Measurements from ENCODE around the gene GLMN.
"Not testable (repeated sequence)": the region's sequence is repeated elsewhere in the genome, so short reads cannot be mapped to it uniquely, and the experiment has no call there.

The GLMN gene

DNA sequence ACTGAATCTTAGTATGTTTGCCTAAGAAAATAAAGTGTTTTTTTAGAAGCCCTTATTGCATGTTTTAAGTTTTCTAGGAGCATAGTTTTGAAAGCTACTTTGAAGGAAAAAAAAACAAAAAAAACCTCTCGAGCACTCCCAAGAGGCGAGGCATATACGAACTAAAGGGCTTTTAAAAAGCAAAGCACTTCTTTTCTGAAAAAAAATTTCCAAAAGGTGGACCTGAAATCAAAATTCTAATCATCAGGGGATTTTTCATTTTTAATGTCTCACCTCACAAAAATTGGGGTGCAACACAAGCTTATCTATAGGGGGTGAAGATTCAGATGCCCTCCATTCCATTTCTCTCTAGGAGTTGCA lies 594 bp downstream of the GLMN start:
- no peak for DNase-seq (ENCODE audit: low spot score)

DNA sequence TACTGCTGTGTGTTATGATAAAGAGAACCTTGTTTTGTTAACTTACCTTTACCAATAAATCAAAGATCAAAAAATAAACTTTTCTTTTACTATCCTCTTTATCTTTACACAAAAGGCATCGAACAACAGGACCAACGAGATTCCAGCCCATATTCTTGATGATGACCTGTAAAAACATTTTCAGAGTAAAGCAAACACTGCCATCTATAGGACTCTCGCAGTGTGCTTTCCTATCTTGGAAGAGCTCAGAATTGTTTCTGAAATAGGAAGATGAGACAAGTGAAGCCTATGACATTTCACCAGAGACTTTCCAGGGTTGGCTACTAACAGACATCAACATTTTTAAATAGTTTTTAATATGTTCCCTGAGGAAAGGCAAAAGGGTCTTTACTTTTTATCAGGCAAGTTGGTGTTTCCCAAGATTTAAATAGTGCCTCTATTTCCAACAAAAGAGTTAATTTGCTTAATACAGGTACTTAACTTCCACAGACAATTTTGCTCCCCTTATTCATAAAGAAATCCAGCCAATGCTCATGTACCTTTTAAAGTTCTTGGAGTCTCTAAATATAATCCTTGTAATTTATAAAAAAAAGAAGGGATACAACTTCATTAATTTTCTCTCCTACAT lies 7.3 kb downstream of the GLMN start:
- peak; percentile 41 for DNase-seq (ENCODE audit: low spot score)

DNA sequence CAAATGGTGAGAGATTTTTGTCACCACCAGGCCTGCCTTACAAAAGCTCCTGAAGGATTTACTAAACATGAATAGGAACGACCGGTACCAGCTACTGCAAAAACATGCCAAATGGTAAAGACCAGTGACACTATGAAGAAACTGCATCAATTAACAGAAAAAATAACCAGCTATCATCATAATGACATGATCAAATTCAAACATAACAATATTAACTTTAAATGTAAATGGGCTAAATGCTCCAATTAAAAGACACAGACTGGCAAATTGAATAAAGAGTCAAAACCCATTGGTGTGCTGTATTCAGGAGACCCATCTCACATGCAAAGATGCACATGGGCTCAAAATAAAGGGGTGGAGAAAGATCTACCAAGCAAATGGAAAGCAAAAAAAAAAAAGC lies 17.4 kb downstream of the GLMN start:
- not testable (repeated sequence) for DNase-seq (ENCODE audit: low spot score)

DNA sequence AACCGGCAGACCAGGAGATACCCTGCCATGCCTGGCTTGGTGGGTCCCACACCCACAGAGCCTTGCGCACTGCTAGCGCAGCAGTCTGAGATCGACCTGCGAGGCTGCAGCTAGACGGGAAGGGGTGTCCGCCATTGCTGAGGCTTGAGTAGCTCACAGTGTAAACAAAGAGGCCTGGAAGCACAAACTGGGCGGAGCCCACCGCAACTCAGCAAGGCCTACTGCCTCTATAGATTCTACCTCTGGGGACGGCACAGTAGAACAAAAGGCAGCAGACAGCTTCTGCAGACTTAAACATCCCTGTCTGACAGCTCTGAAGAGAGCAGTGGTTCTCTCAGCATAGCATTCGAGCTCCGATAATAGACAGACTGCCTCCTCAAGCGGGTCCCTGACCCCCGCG lies 19.0 kb downstream of the GLMN start:
- DNase-seq (ENCODE audit: low spot score): not testable (repeated sequence)

DNA sequence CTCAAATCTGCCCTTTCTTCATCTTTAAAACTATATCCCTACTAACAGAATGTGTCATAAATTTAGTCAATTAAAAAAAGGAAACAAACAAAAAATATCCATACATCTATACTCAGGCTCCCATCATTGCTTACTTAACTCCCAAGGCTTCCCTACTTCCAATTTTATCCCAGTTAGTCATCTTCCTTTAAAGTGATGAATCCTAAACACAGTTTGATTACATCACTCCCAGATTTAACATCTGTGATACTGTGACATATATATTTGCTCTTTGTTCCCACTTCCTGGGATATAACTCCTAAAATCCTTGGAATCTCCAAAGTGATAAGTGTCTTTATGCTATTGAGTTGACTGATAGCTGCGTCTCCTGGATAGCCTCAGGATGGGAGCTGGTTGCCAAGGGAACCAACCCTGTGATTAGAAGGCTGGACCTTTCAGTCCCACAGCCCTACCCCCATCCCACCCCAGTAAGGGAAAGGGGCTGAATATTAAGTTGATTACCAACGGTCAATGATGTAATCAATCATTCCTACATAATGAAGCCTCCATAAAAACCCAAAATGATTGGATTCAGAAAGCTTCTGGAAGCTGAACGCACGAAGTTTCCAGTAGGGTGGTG lies 21.6 kb downstream of the GLMN start:
- no peak for DNase-seq (ENCODE audit: low spot score)

DNA sequence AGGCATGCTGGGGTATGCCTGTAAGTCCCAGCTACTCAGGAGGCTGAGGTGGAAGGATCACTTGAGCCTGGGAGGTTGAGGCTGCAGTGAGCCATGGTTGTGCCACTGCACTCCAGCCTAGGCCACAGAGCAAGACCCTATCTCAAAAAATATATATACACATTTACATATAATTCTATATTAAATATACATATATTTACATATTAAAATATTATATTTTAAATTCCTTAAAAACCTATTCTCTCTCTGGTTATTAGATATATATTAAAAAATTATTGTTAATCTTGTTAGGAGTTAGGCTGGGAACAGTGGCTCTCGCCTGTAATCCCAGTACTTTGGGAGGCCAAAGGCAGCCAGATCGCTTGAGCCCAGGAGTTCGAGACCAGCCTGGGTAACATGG lies 22.7 kb downstream of the GLMN start:
- no peak for DNase-seq (ENCODE audit: low spot score)

DNA sequence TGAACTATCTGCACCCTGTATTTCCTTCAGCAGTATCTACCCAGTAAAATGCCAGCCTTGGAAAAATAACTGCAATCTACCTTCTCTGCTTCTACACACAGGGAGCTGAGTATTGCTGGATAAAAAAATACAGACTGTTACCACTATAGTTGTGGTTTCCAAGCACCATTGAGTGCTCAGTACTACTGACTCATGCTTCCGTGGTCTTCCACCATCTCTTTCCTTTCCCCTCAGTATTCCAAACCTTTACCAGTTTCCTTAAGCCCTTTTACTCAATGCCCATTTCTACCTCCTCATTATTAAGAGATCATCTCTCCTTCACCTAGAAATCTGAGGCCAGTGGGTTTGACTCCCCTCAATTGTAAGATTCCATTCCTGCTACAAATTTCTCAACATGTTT lies 23.8 kb downstream of the GLMN start:
- no peak for DNase-seq (ENCODE audit: low spot score)

DNA sequence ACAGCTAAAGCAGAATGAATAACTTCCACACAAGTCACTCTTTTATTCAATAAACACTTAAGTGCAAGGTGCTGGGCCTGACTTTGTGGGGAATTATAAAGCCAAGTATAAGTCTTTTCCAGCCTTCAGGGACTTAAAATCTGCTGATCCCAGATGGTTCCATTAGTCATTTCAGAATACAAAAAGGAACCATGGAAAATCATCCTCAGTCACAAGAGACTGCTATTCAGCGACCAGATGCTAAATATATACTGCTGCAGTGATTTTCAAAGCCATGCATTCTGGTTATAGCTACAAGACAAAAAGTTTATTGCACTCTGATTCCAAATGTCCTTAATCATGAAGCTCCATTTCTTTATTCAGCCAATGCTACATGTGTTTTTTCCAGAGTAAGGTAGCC lies 25.7 kb downstream of the GLMN start:
- no peak for DNase-seq (ENCODE audit: low spot score)

DNA sequence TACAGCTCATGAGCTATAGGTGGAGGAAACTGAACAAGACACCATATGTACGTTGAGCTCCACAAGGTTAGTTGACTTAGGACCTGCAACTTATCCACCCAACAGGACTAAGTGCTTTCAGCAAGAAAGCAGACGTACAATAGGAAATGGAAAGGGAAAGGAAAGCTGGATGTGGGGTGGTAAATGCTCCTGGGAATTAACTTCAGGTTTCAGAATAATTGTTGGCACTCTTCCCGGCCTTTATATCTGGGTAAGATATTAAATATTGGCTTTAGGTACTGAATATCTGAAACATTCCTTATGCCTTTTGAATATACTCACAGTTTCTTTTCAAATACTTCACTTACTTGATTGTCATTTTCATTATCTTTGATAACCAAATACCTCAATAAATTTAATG lies 36.3 kb downstream of the GLMN start:
- peak; percentile 17 for DNase-seq (ENCODE audit: low spot score)

DNA sequence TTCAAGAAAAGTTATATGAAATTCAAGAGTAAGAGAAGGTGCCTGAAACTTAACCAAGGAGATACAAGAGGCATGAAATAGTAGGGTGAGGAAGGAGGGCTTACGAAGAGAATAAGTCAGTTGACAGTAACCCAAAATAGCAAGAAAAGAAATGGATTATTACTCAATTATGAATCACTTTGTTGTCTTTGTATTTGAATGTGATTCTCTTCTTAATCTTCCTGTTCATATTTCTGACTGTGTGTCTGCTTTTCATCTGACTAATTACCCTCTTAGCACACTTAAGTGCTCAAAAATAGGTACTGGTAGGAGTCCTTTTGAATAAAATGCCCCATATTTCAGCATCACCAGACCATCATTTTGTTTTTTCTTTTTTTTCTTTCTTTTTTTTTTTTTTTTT lies 39.4 kb downstream of the GLMN start:
- DNase-seq (ENCODE audit: low spot score): no peak

DNA sequence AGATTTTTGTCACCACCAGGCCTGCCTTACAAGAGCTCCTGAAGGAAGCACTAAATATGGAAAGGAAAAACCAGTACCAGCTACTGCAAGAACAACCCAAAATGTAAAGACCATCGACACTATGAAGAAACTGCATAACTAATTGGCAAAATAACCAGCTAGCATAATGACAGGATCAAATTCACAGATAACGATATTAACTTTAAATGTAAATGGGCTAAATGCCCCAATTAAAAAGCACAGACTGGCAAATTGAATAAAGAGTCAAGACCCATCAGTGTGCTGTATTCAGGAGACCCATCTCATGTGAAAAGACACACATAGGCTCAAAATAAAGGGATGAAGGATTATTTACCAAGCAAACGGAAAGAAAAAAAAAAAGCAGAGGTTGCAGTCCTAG lies 44.1 kb downstream of the GLMN start:
- DNase-seq (ENCODE audit: low spot score): not testable (repeated sequence)

DNA sequence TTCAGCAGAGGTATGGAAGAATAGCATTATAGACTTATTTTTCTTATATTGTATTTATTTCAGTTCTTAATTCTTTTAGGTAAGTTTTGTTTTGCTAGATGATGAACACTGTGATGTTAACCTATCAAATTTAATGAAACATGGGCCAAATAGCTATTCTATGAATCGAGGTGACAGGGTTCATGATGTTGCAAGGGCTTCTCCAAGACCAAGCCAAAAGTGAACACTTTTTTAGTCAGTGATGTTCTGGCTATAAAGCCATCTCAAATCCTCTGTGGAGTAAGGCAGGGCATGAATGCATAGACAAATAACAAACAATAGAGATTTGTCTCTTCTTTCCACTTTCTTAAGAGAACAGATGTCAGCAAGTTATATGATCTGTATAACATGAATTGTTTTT lies 54.4 kb downstream of the GLMN start:
- DNase-seq (ENCODE audit: low spot score): no peak

DNA sequence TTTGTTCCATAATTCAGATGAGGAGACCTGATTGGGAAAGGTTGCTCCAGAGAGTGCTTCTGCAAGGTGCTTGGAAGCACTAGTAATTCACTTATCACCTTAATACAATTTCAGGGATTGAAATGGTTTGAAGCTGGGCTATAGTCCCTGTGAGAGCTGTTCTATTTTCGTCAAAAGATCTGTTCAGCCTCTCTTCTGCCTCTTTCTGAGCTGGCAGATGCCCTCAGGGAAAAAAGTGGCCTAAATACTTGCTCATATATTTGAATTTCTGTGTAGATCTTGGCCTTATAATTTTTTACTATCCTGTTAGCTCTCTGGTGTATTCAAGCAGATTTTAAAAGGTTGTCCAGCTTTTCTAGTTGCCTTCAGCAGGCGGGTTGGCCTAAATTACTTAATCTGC lies 58.8 kb downstream of the GLMN start:
- no peak for DNase-seq (ENCODE audit: low spot score)

DNA sequence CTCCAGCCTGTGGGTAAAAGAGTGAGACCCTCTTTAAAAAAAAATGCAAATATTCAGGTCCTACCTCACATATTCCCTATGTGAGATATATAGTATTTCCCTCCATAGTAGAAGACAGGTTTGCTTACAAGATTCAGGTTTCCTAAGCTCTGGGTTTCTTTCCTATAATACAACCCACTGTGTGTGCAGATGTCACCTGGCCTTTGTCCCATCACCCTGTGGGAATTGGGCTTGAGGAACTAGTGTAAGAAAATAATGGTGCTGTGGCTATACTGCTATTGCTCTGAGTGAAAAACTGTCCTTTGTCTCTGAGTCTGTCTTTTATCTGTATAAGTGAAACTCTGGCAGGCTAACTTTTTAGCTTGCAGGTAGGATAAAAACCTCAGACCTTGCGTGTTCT lies 68.1 kb downstream of the GLMN start:
- no peak for DNase-seq (ENCODE audit: low spot score)

DNA sequence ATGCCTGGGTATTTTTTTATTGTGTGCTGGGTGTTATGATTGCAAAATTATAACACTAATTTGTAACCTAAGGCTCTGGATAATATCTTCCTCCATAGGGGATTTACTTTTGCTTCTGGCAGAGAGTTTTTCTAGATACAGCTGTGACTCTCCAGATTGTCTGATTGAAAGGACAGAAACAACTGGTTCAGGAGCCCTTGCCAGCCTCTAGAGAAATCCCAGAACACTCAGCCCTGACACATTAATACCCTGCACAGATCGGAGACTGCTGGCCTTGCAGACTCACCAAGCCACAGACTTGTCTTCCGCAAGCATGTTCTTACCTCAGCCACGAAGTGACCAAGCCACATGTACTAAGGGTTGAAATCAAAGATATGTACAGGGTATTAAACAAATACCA lies 70.4 kb downstream of the GLMN start:
- no peak for DNase-seq (ENCODE audit: low spot score)

DNA sequence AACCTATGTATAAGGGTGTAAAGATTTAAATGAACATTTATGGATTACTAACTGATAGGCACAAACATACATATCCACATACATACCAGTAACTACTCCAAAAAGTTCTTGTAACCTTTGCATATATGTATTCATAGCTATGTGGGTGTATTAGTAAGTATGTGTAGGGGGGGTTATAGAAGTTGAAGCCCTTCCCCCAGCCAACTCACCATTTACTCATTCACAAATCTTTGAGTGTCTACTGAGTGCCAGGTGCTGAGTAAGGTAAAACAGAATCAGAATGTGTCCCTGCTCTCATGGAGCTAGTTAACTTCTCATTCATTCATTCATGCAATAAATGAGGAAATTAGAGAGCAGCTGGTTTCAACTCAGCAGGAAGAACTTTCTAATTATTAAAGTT lies 79.8 kb downstream of the GLMN start:
- DNase-seq (ENCODE audit: low spot score): no peak

DNA sequence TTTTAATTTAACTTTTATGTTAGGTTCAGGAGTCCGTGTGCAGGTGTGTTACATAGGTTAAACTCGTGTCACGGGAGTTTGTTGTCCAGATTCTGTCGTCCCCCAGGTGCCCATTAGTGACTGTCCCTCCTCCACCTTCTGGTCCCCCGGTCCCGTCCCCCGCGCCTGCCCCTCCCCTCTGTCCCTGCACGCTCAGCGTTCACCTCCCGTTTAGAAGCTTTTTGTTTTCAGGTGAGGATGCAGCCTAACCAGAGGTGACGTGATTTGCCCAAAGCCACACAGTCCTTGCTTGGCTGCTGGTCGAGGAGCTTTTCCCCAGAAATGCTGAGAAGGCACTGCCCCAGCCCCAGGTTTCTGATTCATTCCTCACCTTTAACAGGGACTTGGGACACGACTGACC lies 80.2 kb downstream of the GLMN start:
- no peak for DNase-seq (ENCODE audit: low spot score)

DNA sequence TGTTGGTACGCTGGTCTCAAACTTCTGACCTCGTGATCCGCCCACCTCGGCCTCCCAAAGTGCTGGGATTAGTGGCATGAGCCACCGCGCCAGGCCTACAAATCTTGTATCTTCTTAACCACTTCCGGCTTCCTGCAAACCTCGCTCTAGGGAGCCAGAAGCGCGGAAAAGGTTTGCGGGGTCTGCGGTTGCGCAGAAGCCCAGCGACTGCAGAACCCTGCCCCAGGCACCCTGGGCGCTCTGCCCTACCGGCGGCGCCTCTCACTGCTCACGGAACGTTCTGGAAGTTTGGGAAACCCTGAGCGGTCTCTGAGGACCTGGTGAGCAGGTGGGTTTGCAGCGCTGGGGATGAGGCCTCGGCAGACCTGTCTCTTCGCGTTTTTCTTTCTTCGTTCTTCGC lies 81.1 kb downstream of the GLMN start, which contains the start of gene C1orf146:
TSS of gene C1orf146 (plus strand) at position 195 of the 400 bp plus-strand sequence. CDS start 13,506 bp downstream, outside the sequence.
- DNase-seq (ENCODE audit: low spot score): no peak

DNA sequence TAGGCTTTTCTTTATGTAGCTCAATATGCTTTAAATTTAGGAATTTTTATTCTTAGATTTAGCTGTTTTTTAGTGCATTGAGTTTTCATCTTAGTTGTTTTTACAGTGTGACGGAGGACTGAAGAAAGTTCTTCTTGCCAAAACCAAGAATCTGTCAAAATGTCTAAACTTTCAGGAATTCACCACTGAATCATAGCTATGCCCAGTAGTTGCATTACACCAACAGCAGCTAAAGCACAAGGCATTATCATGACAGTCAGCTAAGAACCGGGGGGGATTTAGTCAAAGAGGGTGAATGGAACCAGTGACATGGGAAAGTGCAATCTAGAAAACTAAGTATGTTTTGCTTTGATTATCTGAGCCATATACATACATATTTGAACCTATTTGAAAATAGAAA lies 87.6 kb downstream of the GLMN start:
- DNase-seq (ENCODE audit: low spot score): no peak

DNA sequence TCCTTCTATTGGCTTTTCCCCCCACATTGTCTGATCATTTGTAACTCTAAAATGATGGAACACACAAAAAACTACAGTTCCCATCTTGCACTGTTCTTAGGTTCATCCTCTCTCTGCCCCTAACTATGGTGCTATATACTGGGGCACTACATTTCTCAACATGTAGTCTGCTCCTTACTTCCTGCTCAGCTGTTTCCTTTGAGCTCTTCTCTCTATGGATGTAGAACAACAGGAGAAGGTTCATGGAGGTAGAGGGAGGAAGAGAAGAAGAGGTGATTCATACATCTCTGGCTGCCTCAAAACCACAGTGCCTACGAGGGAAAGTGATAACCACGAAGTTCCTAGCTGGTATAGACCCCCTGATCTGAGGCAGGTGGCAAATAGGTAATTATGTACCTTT lies 88.1 kb downstream of the GLMN start:
- DNase-seq (ENCODE audit: low spot score): no peak

DNA sequence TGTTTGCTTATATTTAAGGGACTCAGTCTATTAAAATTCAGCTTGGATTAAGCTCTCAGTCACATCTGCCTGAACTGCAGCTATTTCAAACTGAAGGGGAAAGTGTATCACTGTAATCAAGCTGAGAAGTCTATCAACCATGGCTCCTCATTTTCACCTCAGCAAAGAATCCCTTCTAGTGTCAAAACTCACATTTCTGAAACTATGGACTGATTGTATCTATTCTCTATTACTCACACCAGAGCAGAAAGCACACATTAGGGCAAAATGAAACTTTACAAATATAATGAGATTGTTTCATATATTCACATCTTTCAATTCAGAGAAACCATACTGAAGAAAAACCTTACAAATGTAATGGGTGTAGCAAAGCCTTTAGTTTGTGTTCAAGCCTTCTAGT lies 95.7 kb downstream of the GLMN start:
- DNase-seq (ENCODE audit: low spot score): no peak

DNA sequence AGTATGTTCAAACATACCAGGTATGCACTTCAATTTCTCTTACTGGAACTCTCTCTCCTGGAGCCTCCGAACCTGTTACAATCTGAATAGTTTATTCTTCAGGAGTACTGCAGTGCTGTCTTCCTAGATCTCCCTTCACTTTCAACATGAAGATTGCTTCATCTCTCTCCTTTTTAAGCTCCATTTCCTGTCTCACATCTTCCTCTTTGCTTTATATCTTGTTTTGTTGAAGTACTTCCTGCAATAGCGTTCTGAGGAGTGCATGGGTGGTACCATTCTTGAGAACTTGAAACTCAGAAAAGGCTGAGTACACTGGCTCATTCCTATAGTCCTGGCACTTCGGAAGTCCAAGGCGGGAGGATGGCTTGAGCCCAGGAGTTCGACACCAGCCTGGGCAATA lies 96.8 kb downstream of the GLMN start:
- no peak for DNase-seq (ENCODE audit: low spot score)
